ENCODE data around the gene ZBED4.

Gene ZBED4

DNA sequence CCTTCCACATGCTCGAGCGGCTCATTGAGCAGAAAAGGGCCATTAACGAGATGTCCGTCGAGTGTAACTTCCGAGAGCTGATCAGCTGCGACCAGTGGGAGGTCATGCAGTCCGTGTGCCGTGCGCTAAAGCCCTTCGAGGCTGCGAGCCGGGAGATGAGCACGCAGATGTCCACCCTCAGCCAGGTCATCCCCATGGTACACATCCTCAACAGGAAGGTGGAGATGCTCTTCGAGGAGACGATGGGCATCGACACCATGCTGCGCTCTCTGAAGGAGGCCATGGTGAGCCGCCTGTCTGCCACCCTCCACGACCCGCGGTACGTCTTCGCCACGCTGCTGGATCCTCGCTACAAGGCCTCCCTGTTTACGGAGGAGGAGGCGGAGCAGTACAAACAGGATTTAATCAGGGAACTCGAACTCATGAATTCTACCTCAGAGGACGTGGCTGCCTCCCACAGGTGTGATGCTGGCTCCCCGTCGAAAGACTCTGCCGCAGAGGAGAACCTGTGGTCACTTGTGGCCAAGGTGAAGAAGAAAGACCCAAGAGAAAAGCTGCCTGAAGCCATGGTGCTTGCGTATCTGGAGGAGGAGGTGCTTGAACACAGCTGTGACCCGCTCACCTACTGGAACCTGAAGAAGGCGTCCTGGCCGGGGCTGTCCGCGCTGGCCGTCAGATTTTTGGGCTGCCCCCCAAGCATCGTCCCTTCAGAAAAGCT, 32.9 kb downstream of the ZBED4 start:
- ChIA-PET CTCF (no interaction called here), POLR2A (ENCODE audit: low non-redundant PET) (no interaction called here)
- TF ChIP-seq CTCF (conservative IDR thresholded peaks at IDR 0.05; ENCODE audit: low read depth): no peak
- H3K27ac ChIP-seq: no peak overlapping the region
- no peak for DNase-seq (ENCODE audit: low spot score)

- ChIA-PET CTCF (no interaction called here), POLR2A (ENCODE audit: low non-redundant PET) (no interaction called here)
- DNase-seq (ENCODE audit: low spot score): no peak
- no peak overlapping the region for H3K27ac ChIP-seq
- no peak for TF ChIP-seq CTCF (conservative IDR thresholded peaks at IDR 0.05; ENCODE audit: low read depth)
Observed at GRCh38 chr22:49887064-49887451, 33.4 kb downstream of the ZBED4 start.

GRCh38 chr22:49887702-49888101, 34.1 kb downstream of the ZBED4 start:
- POLR2A ChIA-PET (ENCODE audit: low non-redundant PET): no interaction called here
- no peak for DNase-seq (ENCODE audit: low spot score)
- no peak for TF ChIP-seq CTCF (conservative IDR thresholded peaks at IDR 0.05; ENCODE audit: low read depth)
- no peak overlapping the region for H3K27ac ChIP-seq
- CTCF ChIA-PET: no interaction called here

GRCh38 chr22:49889071-49889470, 35.4 kb downstream of the ZBED4 start:
- no peak for TF ChIP-seq CTCF (conservative IDR thresholded peaks at IDR 0.05; ENCODE audit: low read depth)
- DNase-seq (ENCODE audit: low spot score): no peak
- POLR2A ChIA-PET (ENCODE audit: low non-redundant PET): no interaction called here
- H3K27ac ChIP-seq: no peak overlapping the region
- CTCF ChIA-PET: no interaction called here

DNA sequence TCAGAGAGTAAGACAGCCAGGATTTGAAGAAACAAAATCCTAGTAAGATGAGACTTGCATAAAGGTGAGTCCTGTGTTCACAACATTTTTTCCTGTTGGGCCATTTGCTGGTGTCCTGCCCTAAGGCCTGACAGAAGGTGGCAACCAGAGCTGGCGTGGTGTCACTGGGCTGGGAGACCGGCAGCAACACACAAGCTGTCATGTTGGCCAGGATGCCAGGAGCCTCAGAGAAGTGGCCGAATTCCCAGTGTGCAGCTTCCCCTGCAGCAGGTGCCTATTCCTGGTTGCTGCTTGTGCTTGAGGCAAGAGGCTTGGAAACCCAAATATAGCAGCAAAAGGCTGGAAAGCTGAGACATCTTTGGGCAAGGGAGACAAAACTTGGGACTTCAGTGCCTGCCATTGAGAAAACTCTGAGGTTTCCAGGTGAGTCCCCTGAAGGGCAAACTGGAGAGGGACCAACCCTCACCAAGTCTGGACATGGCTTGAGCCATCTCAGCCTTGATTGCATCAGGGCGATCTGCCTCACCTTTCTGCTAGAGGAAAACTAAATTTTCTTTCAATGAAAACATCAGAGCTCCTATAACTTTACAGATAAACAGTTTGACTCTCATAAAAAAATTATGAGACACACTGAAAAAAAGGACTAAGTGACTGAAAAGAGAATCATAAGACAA, 38.7 kb downstream of the ZBED4 start:
- DNase-seq (ENCODE audit: low spot score): no peak
- peak overlapping the region; percentile 34 for H3K27ac ChIP-seq
- TF ChIP-seq CTCF (conservative IDR thresholded peaks at IDR 0.05; ENCODE audit: low read depth): no peak
- ChIA-PET POLR2A (ENCODE audit: low non-redundant PET) (no interaction called here), CTCF (no interaction called here)

DNA sequence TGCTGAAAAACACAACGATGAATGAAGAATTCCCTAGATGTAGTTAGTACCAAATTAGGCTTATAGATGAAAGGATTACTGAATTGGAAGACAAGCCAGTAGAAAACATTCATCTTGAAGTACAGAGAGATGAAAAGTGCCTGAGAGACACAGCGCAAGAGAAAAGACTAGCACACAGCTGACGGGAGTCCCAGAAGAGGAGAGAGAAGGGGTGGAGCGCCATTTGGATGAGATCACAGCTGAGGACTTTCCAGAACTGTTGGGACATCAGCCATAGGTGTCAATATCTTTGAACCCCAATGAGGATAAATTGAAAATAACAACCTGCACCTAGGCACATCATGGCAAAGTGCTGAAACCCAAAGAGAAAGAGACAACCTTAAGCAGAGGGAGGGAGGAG, 39.4 kb downstream of the ZBED4 start:
- CTCF ChIA-PET: no interaction called here
- POLR2A ChIA-PET (ENCODE audit: low non-redundant PET): no interaction called here
- no peak for TF ChIP-seq CTCF (conservative IDR thresholded peaks at IDR 0.05; ENCODE audit: low read depth)
- DNase-seq (ENCODE audit: low spot score): no peak
- H3K27ac ChIP-seq: no peak overlapping the region

All from RWPE1 (cell line).